ENCODE data around the gene RBFA.

Gene RBFA

DNA sequence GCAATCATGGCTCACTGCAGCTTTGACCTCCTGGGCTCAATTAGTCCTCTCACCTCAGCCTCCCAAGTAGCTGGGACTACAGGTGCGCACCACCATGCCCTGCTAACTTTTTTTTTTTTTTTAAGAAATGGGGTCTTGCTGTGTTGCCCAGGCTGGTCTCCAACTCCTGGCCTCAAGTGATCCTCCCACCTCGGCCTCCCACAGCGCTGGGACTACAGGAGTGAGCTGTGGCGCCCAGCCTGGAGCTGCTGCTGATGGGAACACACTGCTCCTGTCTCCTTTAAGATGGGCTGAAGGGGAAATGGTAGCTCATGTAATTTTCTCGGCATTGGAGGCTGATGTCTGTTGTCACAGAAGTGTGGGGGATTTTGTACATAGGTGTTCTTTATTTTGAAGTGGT, 39.9 kb downstream of the RBFA start:
- H3K27ac ChIP-seq, result no peak overlapping the region
- TF ChIP-seq ZFX (IDR thresholded peaks at IDR 0.05; ENCODE audit: borderline replicate concordance), result no peak
- TF ChIP-seq, protein P1, sequence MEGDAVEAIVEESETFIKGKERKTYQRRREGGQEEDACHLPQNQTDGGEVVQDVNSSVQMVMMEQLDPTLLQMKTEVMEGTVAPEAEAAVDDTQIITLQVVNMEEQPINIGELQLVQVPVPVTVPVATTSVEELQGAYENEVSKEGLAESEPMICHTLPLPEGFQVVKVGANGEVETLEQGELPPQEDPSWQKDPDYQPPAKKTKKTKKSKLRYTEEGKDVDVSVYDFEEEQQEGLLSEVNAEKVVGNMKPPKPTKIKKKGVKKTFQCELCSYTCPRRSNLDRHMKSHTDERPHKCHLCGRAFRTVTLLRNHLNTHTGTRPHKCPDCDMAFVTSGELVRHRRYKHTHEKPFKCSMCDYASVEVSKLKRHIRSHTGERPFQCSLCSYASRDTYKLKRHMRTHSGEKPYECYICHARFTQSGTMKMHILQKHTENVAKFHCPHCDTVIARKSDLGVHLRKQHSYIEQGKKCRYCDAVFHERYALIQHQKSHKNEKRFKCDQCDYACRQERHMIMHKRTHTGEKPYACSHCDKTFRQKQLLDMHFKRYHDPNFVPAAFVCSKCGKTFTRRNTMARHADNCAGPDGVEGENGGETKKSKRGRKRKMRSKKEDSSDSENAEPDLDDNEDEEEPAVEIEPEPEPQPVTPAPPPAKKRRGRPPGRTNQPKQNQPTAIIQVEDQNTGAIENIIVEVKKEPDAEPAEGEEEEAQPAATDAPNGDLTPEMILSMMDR (IDR thresholded peaks at IDR 0.05), result no peak

DNA sequence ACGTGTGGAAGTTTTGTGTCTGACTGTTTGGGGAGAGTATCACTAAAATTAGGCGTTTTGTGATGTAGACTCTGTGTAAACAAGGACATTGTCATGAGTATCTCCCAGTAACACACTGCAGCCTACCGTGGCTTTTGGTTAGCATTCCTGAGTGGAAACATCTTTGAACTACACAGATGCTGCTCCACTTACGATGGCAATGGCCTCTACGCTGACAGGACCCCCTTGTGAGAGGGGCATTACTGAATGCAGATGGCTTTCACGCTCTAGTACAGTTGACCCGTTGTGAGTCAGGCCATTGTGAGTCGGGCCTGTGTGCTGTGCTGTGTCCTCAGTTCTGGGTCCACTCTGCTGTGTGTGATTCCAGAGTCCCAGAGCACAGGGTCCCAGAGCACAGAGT, 40.5 kb downstream of the RBFA start:
- H3K27ac ChIP-seq, result no peak overlapping the region
- TF ChIP-seq ZFX (IDR thresholded peaks at IDR 0.05; ENCODE audit: borderline replicate concordance), result no peak
- TF ChIP-seq, protein P1 (IDR thresholded peaks at IDR 0.05), result no peak

DNA sequence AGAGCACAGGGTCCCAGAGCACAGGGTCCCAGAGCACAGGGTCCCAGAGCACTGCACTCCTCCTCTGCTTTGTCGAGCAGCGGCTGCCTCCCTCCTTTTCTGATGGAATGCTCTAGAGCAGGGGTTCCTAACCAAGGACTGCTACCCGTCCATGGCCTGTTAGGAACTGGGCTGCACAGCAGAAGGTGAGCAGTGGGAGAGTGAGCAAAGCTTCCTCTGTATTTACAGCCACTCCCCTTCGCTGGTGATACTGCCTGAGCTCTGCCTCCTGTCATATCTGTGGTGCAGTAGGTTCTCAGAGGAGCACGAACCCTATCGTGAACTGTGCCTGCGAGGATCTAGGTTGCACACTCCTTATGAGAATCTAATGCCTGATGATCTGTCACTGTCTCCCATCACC, 41.7 kb downstream of the RBFA start:
- no peak for TF ChIP-seq ZFX (IDR thresholded peaks at IDR 0.05; ENCODE audit: borderline replicate concordance)
- TF ChIP-seq, protein P1 (IDR thresholded peaks at IDR 0.05), result no peak
- H3K27ac ChIP-seq, result no peak overlapping the region

DNA sequence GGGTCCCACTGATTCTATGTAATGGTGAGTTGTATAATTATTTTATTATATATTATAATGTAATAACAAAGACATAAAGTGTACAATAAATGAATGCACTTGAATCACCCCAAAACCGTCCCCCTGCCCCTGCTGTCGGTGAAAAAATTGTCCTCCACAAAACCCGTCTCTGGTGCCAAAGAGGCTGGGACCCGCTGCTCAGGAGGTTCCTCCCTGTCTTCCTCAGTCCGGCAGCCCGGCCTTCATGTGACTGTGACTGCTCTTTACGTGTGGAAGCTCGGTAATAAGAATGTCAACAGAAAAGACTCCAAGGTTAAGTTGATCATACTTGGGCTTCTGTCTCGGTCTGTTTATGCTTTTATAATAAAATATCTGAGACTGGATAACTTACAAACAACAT, 42.1 kb downstream of the RBFA start:
- TF ChIP-seq ZFX (IDR thresholded peaks at IDR 0.05; ENCODE audit: borderline replicate concordance), result no peak
- TF ChIP-seq, protein P1 (IDR thresholded peaks at IDR 0.05), result no peak
- H3K27ac ChIP-seq, result no peak overlapping the region

DNA sequence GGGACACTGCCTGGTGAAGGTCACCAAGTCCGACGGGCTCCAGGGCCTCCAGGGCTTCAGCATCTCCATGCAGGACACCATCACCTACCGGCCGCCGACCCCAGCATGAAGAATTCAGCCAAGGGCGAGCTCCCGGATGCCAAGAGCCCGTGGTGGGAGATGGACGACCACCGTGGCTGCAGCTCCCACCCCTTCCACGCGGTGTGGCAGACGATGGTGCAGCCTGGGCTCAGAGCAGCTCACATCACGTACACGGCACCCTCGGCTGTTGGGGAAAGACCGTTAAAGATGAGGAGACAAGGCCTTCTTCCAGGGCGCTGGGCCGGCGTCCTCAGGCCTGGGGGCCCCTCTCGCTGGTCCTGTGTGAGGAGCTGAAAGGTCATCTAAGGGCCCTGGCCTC, 43.6 kb downstream of the RBFA start:
- TF ChIP-seq, protein P1 (IDR thresholded peaks at IDR 0.05), result no peak
- TF ChIP-seq ZFX (IDR thresholded peaks at IDR 0.05; ENCODE audit: borderline replicate concordance), result no peak
- no peak overlapping the region for H3K27ac ChIP-seq

Measured in 22Rv1 (cell line).